Fibroblast of lung (primary cell): Measurements from ENCODE around the gene ITPR2. TPM values are rescaled to one million over a fixed set of nuclear protein-coding genes. Genes with fewer than 3 reads are reported as not detected.
"Not testable (repeated sequence)": the region's sequence is repeated elsewhere in the genome, so short reads cannot be mapped to it uniquely, and the experiment has no call there.

ENCODE experiments used
- DNase-seq, 2 donors: peaks; one replicate each; pipeline versions ENCODE4 v3.0.0 to v3.0.0-alpha.2; 2010; ENCODE audit warnings: low read depth in 2 of 2
- H2AFZ ChIP-seq: 2 replicates; pipeline ENCODE4 v1.5.1; 2012; ENCODE audit warnings: low read length, control low read depth, inconsistent platforms
- H3K27ac ChIP-seq: 2 replicates; pipeline ENCODE4 v1.5.1; 2011; ENCODE audit warnings: low read length, control low read depth; ENCODE audit not compliant: insufficient read depth
- H3K27me3 ChIP-seq: 2 replicates; pipeline ENCODE4 v1.5.1; 2011; ENCODE audit warnings: mild to moderate bottlenecking, low read length; ENCODE audit not compliant: control insufficient read depth, insufficient read depth
- H3K36me3 ChIP-seq: 2 replicates; pipeline ENCODE4 v1.5.1; 2011; ENCODE audit warnings: low read length; ENCODE audit not compliant: control insufficient read depth, insufficient read depth
- H3K4me1 ChIP-seq: 2 replicates; pipeline ENCODE4 v1.5.1; 2011; ENCODE audit warnings: low read length; ENCODE audit not compliant: control insufficient read depth, insufficient read depth; ENCODE audit errors: extremely low read depth
- H3K4me2 ChIP-seq: 2 replicates; pipeline ENCODE4 v1.5.1; 2011; ENCODE audit warnings: low read length, control low read depth; ENCODE audit not compliant: insufficient read depth; ENCODE audit errors: extremely low read depth
- H3K4me3 ChIP-seq, 4 experiments: fragments of 200-600 bp in 1 of 4; sonication (generic) in 1 of 4; replicated peaks in 1 of 4; 2 replicates each; pipeline ENCODE4 v1.5.1; 2011 to 2016; ENCODE audit warnings: low read length in 4 of 4, low read depth in 3 of 4, mild to moderate bottlenecking in 3 of 4, control low read depth in 2 of 4, inconsistent platforms in 1 of 4, mixed read lengths in 1 of 4; ENCODE audit not compliant: insufficient read depth in 1 of 4; ENCODE audit errors: control extremely low read depth in 1 of 4
- H3K79me2 ChIP-seq: 2 replicates; pipeline ENCODE4 v1.5.1; 2012; ENCODE audit warnings: mild to moderate bottlenecking, low read length, inconsistent platforms; ENCODE audit not compliant: control insufficient read depth, insufficient read depth
- H3K9ac ChIP-seq: 2 replicates; pipeline ENCODE4 v1.5.1; 2011; ENCODE audit warnings: mild to moderate bottlenecking, low read length, control low read depth; ENCODE audit not compliant: insufficient read depth
- H3K9me3 ChIP-seq: 2 replicates; pipeline ENCODE4 v1.5.1; 2012; ENCODE audit warnings: low read depth, low read length; ENCODE audit not compliant: control insufficient read depth, insufficient read depth
- H4K20me1 ChIP-seq: 2 replicates; pipeline ENCODE4 v1.5.1; 2011; ENCODE audit warnings: low read length; ENCODE audit not compliant: control insufficient read depth, insufficient read depth; ENCODE audit errors: extremely low read depth
- CTCF ChIP-seq, 2 donors: IDR thresholded peaks in 1 of 2; conservative IDR thresholded peaks in 1 of 2; 1 replicate in 1 of 2; 2 replicates in 1 of 2; pipeline ENCODE4 v1.5.1; 2011 to 2012; ENCODE audit warnings: low read length in 2 of 2, control low read depth in 1 of 2, inconsistent platforms in 1 of 2, low read depth in 1 of 2, mild to moderate bottlenecking in 1 of 2
- EZH2 ChIP-seq: IDR thresholded peaks from 2 replicates; pipeline ENCODE4 v1.5.1; 2012; ENCODE audit warnings: low read length, control low read depth, mild to moderate bottlenecking; ENCODE audit errors: missing control alignments
- polyA plus RNA-seq, 2 donors: library from polyadenylated mRNA; depleted of rRNA in 1 of 2; stranded (reverse) in 1 of 2; unstranded in 1 of 2; fragments of >200 nt; gene quantifications; 2 replicates each; pipeline ENCODE4 v1.2.1, GENCODE V29; 2011 to 2012; ENCODE audit warnings: missing spikeins in 1 of 2
- total RNA-seq: library from RNA; depleted of rRNA; stranded (reverse); fragments of >200 nt; gene quantifications from 2 replicates; pipeline ENCODE4 v1.2.1, GENCODE V29; 2014

The ITPR2 gene
- total and polyA plus RNA-seq, 2 donors (not counting 1 experiment from before 2014, with no cell fraction given): 5.1 to 24.6 TPM

DNA sequence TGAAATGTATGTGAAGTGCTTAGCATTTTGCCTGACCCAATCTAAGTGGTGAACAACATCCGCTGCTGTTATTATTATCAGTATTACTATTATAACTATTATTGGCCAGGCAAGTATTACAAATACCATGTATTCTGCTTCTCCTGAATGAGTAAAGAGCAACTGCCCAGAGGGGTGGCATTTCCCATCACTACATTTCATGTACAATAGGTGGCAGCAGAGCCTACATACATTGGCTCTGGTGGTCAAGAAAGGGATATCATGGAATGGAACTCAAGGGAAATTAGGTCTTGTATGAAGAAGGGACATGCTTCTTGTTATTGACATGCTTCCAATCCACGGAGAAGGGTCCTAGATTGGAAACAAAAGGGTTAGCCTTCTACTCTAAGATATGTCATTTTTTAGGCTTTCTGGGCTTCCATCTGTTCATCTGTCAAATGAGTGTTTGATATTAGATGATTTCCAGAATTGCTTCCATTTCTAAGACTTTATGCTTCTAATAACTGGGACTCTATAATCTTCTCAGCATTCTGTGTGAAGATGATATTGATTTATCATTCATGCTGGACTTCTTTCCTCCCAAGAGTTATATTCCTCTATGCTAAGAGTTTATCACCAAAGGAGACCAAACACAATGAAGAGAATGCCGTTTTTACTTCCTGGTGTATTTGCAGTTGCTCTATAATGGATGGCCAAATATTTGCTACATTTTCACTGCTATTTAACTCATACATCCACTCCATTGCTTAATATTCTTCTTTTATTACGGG lies 398.5 kb downstream of the ITPR2 start:
- peak; percentile 75 to 85 for TF ChIP-seq CTCF (conservative IDR thresholded peaks at IDR 0.05 in 1 of 2, IDR thresholded peaks at IDR 0.05 in 1 of 2; ENCODE audit: low read depth in 1 of 2, low read length in 2 of 2)
- no peak for TF ChIP-seq EZH2
- Histone ChIP-seq H3K9ac (no peak overlapping the region), H3K27ac (no peak overlapping the region), H3K4me1 (no peaks in the 10 kb centered on the region), H3K9me3 (no peaks in the 10 kb centered on the region), H3K79me2 (no peaks in the 10 kb centered on the region), H3K4me3 (no peak overlapping the region), H3K4me2 (no peak overlapping the region), H3K36me3 (no peaks in the 10 kb centered on the region), H3K27me3 (no peaks in the 10 kb centered on the region), H2AFZ (no peak overlapping the region), H4K20me1 (no peaks in the 10 kb centered on the region)
- peak; percentile 46 to 77 for DNase-seq

DNA sequence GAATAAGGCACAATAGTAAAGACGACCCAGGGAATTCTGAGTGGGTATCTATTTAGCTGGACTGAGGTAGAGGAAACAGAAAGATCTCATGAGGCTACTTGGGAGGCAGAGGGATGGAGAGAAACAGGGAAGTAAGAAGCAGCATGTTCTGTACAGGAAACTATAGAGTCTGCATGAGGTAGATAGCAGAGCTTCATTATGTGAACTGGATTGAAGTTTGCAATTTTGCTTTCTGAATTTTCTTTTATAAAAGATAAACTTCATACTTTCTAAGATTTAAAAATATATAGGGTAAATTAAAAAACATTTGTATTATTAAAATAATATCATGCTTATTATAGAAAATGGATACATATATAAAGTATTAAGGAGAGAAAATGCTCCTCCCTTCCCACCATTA lies 399.3 kb downstream of the ITPR2 start:
- not testable (repeated sequence) for H2AFZ ChIP-seq, H3K27ac ChIP-seq, H3K27me3 ChIP-seq, H3K79me2 ChIP-seq, H3K4me2 ChIP-seq, H3K36me3 ChIP-seq, DNase-seq, H3K4me3 ChIP-seq, H3K4me1 ChIP-seq, H3K9ac ChIP-seq, H4K20me1 ChIP-seq, H3K9me3 ChIP-seq

- Histone ChIP-seq H3K4me3 (no peak overlapping the region), H3K4me2 (no peak overlapping the region), H3K27ac (no peak overlapping the region)
Measured at GRCh38 chr12:26431211-26431610, 401.8 kb downstream of the ITPR2 start.

DNA sequence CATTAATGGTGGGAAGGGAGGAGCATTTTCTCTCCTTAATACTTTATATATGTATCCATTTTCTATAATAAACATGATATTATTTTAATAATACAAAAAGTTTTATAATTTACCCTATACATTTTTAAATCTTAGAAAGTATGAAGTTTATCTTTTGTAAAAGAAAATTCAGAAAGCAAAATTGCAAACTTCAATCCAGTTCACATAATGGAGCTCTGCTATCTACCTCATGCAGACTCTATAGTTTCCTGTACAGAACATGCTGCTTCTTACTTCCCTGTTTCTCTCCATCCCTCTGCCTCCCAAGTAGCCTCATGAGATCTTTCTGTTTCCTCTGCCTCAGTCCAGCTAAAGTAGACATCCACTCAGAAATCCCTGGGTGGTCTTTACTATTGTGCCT lies 402.4 kb downstream of the ITPR2 start:
- H3K79me2 ChIP-seq, H3K4me1 ChIP-seq, H3K36me3 ChIP-seq, DNase-seq, H2AFZ ChIP-seq, H3K27ac ChIP-seq, H4K20me1 ChIP-seq, H3K4me2 ChIP-seq, H3K9ac ChIP-seq, H3K4me3 ChIP-seq, H3K27me3 ChIP-seq, H3K9me3 ChIP-seq: not testable (repeated sequence)

More at GRCh38 chr12:26431211-26431610, 401.8 kb downstream of the ITPR2 start:
- no peak overlapping the region for H2AFZ ChIP-seq
- no peaks in the 10 kb centered on the region for H3K9me3 ChIP-seq
- H3K36me3 ChIP-seq: no peaks in the 10 kb centered on the region
- TF ChIP-seq CTCF (conservative IDR thresholded peaks at IDR 0.05 in 1 of 2, IDR thresholded peaks at IDR 0.05 in 1 of 2; ENCODE audit: low read depth in 1 of 2, low read length in 2 of 2) (no peak), EZH2 (no peak)
- H3K79me2 ChIP-seq: no peaks in the 10 kb centered on the region
- no peaks in the 10 kb centered on the region for H4K20me1 ChIP-seq
- H3K4me1 ChIP-seq: no peaks in the 10 kb centered on the region
- H3K9ac ChIP-seq: no peak overlapping the region
- DNase-seq: no peak
- no peaks in the 10 kb centered on the region for H3K27me3 ChIP-seq
